Endothelial cell of umbilical vein (primary cell): ENCODE results near the gene P2RY2. TPM values are rescaled to one million over a fixed set of nuclear protein-coding genes. Genes with fewer than 3 reads are reported as not detected.

Source experiments
- BruUV-seq: library from RNA; stranded (reverse); fragments of 400-500 nt; replicated peaks from 2 replicates; lab custom pipeline; 2021; lab: Mats Ljungman, UMichigan
- CTCF ChIA-PET: fragments of 300-600, 350-600 bp; sonication (Branson Sonifier 250); formaldehyde crosslinking; loops from one replicate; lab custom pipeline; 2021; ENCODE audit warnings: antibody characterized with exemption, inconsistent platforms; lab: Charles Lee
- POLR2A ChIA-PET: fragments of 300-600, 350-600 bp; sonication (Branson Sonifier 250); formaldehyde crosslinking; loops from one replicate; lab custom pipeline; 2021; ENCODE audit warnings: antibody characterized with exemption, inconsistent platforms; lab: Charles Lee
- DNase-seq: peaks from one replicate; pipeline ENCODE4 v3.0.0-alpha.2; 2011; ENCODE audit warnings: low read depth, low spot score
- FAIRE-seq: peaks from 2 replicates; lab custom pipeline; 2011; peaks lifted over from hg19 to GRCh38; lab: Jason Lieb, UNC
- H2AFZ ChIP-seq: 2 replicates; pipeline ENCODE4 v1.6.0; 2012; ENCODE audit warnings: low read depth, low read length, control low read depth, inconsistent platforms
- H3K27ac ChIP-seq: 2 replicates; pipeline ENCODE4 v1.5.1; 2011; ENCODE audit warnings: low read depth, mild to moderate bottlenecking, control low read depth, low read length, moderate library complexity; ENCODE audit not compliant: insufficient read depth
- H3K27me3 ChIP-seq, 2 experiments: 2 replicates each; pipeline versions ENCODE4 v1.6.0 to v1.6.1; 2011; ENCODE audit warnings: low read length in 2 of 2, mixed read lengths in 1 of 2; ENCODE audit not compliant: control insufficient read depth in 2 of 2, insufficient read depth in 2 of 2
- H3K36me3 ChIP-seq, 2 experiments: 2 replicates in 1 of 2; 3 replicates in 1 of 2; pipeline ENCODE4 v1.5.1; 2011; ENCODE audit warnings: low read length in 2 of 2, mild to moderate bottlenecking in 1 of 2, moderate library complexity in 1 of 2; ENCODE audit not compliant: control insufficient read depth in 2 of 2, insufficient read depth in 2 of 2; ENCODE audit errors: extremely low read depth in 1 of 2
- H3K4me1 ChIP-seq: 3 replicates; pipeline ENCODE4 v1.5.1; 2011; ENCODE audit warnings: mild to moderate bottlenecking, low read length; ENCODE audit not compliant: control insufficient read depth, insufficient read depth; ENCODE audit errors: extremely low read depth
- H3K4me2 ChIP-seq: 2 replicates; pipeline ENCODE4 v1.6.1; 2011; ENCODE audit warnings: low read length, control low read depth, mixed read lengths; ENCODE audit not compliant: insufficient read depth
- H3K4me3 ChIP-seq, 3 experiments: fragments of 200-600 bp in 1 of 3; sonication (generic), shearing (Covaris generic) in 1 of 3; replicated peaks in 1 of 3; 2 replicates each; pipeline ENCODE4 v1.5.1; 2011 to 2016; ENCODE audit warnings: control low read depth in 3 of 3, low read length in 3 of 3, mild to moderate bottlenecking in 2 of 3, inconsistent platforms in 1 of 3, low read depth in 1 of 3, moderate library complexity in 1 of 3; ENCODE audit not compliant: insufficient read depth in 1 of 3
- H3K79me2 ChIP-seq: 2 replicates; pipeline ENCODE4 v1.6.0; 2012; ENCODE audit warnings: low read length, inconsistent platforms; ENCODE audit not compliant: control insufficient read depth, insufficient read depth
- H3K9ac ChIP-seq: replicated peaks from 2 replicates; pipeline ENCODE3; 2011; ENCODE audit warnings: low read length, control low read depth; ENCODE audit not compliant: insufficient read depth; ENCODE audit errors: extremely low read depth
- H3K9me1 ChIP-seq: replicated peaks from 3 replicates; pipeline ENCODE4 v1.6.0; 2011; ENCODE audit warnings: mild to moderate bottlenecking, low read length; ENCODE audit not compliant: control insufficient read depth, insufficient read depth; ENCODE audit errors: extremely low read depth
- H3K9me3 ChIP-seq: replicated peaks from 2 replicates; pipeline ENCODE4 v1.5.1; 2012; ENCODE audit warnings: low read length, inconsistent platforms; ENCODE audit not compliant: control insufficient read depth, insufficient read depth
- H4K20me1 ChIP-seq: replicated peaks from 2 replicates; pipeline ENCODE3; 2011; ENCODE audit warnings: mild to moderate bottlenecking, low read length; ENCODE audit not compliant: control insufficient read depth, insufficient read depth; ENCODE audit errors: extremely low read depth
- EZH2 ChIP-seq: IDR thresholded peaks from 2 replicates; pipeline ENCODE4 v1.6.1; 2012; ENCODE audit warnings: borderline replicate concordance, low read depth, mild to moderate bottlenecking, moderate library complexity, low read length, inconsistent platforms; ENCODE audit not compliant: severe bottlenecking
- FOS ChIP-seq: IDR thresholded peaks from 2 replicates; pipeline ENCODE4 v1.6.1; 2011; ENCODE audit warnings: mild to moderate bottlenecking, low read length, moderate library complexity, borderline replicate concordance; ENCODE audit not compliant: insufficient read depth
- GATA2 ChIP-seq: IDR thresholded peaks from 2 replicates; pipeline ENCODE4 v1.7.0; 2011; ENCODE audit warnings: low read depth, mild to moderate bottlenecking, moderate library complexity, mixed read lengths, low read length; ENCODE audit not compliant: insufficient read length, insufficient read depth
- JUN ChIP-seq: IDR thresholded peaks from 2 replicates; pipeline ENCODE4 v1.6.1; 2011; ENCODE audit warnings: borderline replicate concordance, low read depth; ENCODE audit not compliant: insufficient read length, insufficient read depth
- MAX ChIP-seq: IDR thresholded peaks from 2 replicates; pipeline ENCODE4 v1.6.1; 2011; ENCODE audit not compliant: insufficient read depth, insufficient read length
- MYC ChIP-seq: IDR thresholded peaks from one replicate; pipeline ENCODE4 v1.6.1; 2011; ENCODE audit warnings: mild to moderate bottlenecking, low read depth, low read length
- POLR2A ChIP-seq: IDR thresholded peaks from 2 replicates; pipeline ENCODE4 v1.6.1; 2012; ENCODE audit warnings: low read depth, mild to moderate bottlenecking, control low read depth, low read length
- POLR2AphosphoS5 ChIP-seq: IDR thresholded peaks from 2 replicates; pipeline ENCODE4 v1.6.1; 2012; ENCODE audit warnings: low read depth, mild to moderate bottlenecking, control low read depth, low read length, moderate library complexity; ENCODE audit not compliant: insufficient read depth
- dilution Hi-C: fragments of 300-500 bp; cut with MboI; formaldehyde crosslinking; loops from one replicate; pipeline ENCODE4 v1.15.0; 2019; ENCODE audit warnings: low sequenced_read_pairs; ENCODE audit not compliant: extremely low pct_ligation_motif_present
- intact Hi-C: fragments of 100-400 bp; cut with micrococcal nuclease; formaldehyde crosslinking; loops from one replicate; pipeline ENCODE4 v1.10.0; 2022
- polyA plus RNA-seq, 4 experiments: library from polyadenylated mRNA; depleted of rRNA in 3 of 4; stranded (reverse) in 3 of 4; unstranded in 1 of 4; fragments of >200 nt; gene quantifications; 2 replicates each; pipeline versions ENCODE4 v1.2.1 to v1.2.3, GENCODE V29; 2011 to 2012; ENCODE audit warnings: missing spikeins in 1 of 4
- total RNA-seq: library from RNA; stranded (reverse); gene quantifications from 2 replicates; pipeline ENCODE4 v1.2.3, GENCODE V29; 2021

P2RY2 gene
- total and polyA plus RNA-seq, 2 donors (not counting 3 experiments of a cell fraction or from before 2014, with no cell fraction given): 4.8 to 5.6 TPM

DNA sequence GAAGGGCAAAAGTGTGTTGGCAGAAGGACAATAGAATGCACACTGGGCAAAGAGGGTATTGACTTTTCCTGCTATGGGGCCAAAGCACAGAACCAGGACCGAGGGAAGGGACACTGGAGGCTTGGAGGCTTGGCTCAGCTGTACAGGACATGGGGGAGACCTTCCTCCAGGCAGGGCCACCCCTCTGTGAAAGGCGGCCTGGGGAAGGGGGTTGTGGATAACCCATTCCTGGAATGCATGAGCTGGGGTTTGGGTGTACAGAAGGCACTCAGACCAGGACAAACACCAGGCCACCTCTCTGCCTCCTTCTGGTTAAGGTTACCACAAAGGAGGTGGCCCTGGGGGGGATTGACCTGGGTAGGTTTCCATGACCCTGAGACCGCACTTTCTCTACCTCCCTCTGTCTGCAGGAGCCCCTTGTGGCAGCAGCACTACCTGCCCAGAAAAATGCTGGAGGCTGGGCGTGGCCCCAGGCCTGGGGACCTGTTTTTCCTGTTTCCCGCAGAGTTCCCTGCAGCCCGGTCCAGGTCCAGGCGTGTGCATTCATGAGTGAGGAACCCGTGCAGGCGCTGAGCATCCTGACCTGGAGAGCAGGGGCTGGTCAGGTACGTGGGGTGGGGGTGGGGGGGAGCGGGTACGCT lies 9.6 kb downstream of the P2RY2 start:
- no peak overlapping the region for H3K9ac ChIP-seq
- no peak overlapping the region for H3K4me3 ChIP-seq
- H4K20me1 ChIP-seq: no peaks in the 10 kb centered on the region
- H2AFZ ChIP-seq: no peak overlapping the region
- no peak overlapping the region for H3K4me2 ChIP-seq
- DNase-seq (no peak), FAIRE-seq (no peak)
- POLR2A ChIA-PET: interaction anchor here (0.7 kb wide), 1 partner anchor 42 kb away, joined by 5 read pairs; no protein-coding TSS in a partner anchor
- H3K27ac ChIP-seq: no peak overlapping the region
- BruUV-seq: no TSS peak
- H3K36me3 ChIP-seq: no peaks in the 10 kb centered on the region
- no peaks in the 10 kb centered on the region for H3K27me3 ChIP-seq
- CTCF ChIA-PET: interaction anchor here (1.2 kb wide), 1 partner anchor 9 kb away, joined by 6 read pairs; no protein-coding TSS in a partner anchor
- H3K4me1 ChIP-seq: no peaks in the 10 kb centered on the region
- dilution Hi-C loops (no loop called here), intact Hi-C loops (no loop called here)
- no peaks in the 10 kb centered on the region for H3K9me3 ChIP-seq
- no peaks in the 10 kb centered on the region for H3K79me2 ChIP-seq
- TF ChIP-seq GATA2: no peak
- TF ChIP-seq FOS: no peak
- no peak for TF ChIP-seq POLR2A
- no peak for TF ChIP-seq MYC
- no peak for TF ChIP-seq EZH2
- no peak for TF ChIP-seq JUN
- no peak for TF ChIP-seq MAX
- no peak for TF ChIP-seq POLR2AphosphoS5
- H3K9me1 ChIP-seq: no peaks in the 10 kb centered on the region
